Erythroblast (primary cell): ENCODE data around the gene WDR90.
"Not testable (repeated sequence)": the region's sequence is repeated elsewhere in the genome, so short reads cannot be mapped to it uniquely, and the experiment has no call there.

Experiments
- DNase-seq, 2 experiments: peaks; one replicate each; lab custom pipeline; 2025; lab: John Stamatoyannopoulos, UW
- GATA1 ChIP-seq: IDR thresholded peaks from 2 replicates; pipeline ENCODE4 v1.6.1; 2011; ENCODE audit warnings: low read depth, mild to moderate bottlenecking, control low read depth, low read length, moderate library complexity
- POLR2A ChIP-seq: IDR thresholded peaks from 2 replicates; pipeline ENCODE4 v1.6.1; 2011; ENCODE audit warnings: mild to moderate bottlenecking, low read length

The WDR90 gene

GRCh38 chr16:684071-684794, 35.1 kb downstream of the WDR90 start, which contains the start of gene JMJD8:
JMJD8 (minus strand) TSS chr16:684334; CDS start chr16:684319, 15 bp downstream.
- TF ChIP-seq POLR2A (peak; percentile 69), GATA1 (no peak)
- peak; percentile 97 to 98 for DNase-seq

- TF ChIP-seq GATA1 (no peak), POLR2A (no peak)
- peak in 1 of 2 experiments; percentile 30 for DNase-seq
These were observed 36.0 kb downstream of the WDR90 start for GRCh38 chr16:684961-685696.

DNA sequence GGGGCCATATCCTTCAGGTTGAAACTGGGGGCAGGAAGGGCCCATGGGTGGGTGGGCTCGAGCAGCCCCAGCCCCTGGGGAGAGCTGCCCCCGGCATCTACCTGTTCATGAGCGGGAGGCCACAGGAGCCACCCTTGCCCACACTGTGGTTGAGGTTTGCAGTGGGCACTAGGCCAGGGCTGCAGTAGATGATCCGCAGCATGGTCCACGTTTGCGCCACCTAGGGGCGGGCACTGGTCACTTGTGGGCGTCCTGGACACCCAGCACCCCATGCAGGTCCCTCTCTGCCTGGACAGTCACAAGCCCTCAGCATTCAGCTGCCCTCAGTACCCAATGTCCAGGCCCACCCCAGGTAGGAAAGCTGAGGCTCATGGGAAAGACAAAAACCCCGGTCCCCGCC, 36.8 kb downstream of the WDR90 start:
- DNase-seq = peak; percentile 64
- TF ChIP-seq GATA1 (no peak), POLR2A (no peak)

GRCh38 chr16:686459-687260, 37.5 kb downstream of the WDR90 start:
- TF ChIP-seq GATA1 (no peak), POLR2A (no peak)
- DNase-seq = no peak

DNA sequence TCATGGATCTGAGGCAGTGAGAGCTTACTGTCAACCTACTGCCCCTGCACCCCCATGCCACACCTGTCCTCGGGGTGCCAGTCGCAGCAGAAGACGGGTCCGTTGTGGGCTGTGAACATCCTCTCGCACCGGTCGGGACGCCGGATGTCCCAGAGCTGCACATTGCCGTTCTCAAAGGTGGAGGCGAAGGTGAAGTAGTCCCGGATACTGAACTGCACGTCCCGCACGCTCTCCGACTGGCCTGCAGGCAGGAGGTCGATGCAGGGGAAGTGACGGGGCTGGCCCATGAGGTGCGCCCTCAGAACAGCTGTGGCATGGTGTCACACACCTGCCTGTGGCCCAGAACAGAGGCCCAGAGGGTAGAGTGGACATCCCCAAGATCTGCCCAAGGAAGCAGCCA, 38.3 kb downstream of the WDR90 start:
- DNase-seq = no peak

DNA sequence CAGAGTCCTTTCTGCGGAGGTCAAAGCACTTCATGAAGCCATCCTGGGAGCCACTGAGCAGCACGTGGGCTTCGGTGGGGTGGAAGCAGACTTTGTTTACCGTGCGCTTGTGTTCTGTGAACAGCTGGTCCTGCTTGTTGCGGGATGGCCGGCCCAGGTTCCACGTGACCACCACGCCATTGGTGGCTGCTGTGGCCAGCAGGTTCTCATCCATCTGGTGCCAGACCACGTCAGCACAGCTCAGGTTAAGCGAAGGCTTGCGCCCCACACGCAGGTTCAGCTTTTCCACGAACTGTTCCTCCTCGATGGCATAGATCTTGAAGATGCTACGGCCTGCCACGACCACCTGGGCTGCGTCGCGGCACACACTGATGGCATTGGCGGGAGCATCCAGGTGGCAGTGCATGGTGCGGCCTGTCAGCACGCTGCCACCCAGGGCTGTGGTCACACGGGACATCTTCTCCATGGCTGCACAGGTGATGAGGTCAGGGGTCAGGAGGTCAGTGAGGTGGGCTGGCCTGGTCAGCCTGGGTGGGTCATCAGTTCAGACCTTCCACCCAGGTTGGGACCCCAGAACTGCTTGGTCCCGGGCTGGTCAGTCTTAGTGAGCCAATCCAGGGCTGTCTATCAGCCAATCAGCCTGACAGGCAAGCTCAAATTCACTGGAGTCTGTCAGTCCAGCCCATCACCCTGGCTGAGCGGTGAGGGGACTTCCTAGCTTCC, 40.2 kb downstream of the WDR90 start:
- TF ChIP-seq POLR2A = no peak
- TF ChIP-seq GATA1 = no peak
- DNase-seq = no peak

More for the DNA sequence above, 38.3 kb downstream of the WDR90 start:
- no peak for TF ChIP-seq GATA1
- TF ChIP-seq POLR2A = no peak

DNA sequence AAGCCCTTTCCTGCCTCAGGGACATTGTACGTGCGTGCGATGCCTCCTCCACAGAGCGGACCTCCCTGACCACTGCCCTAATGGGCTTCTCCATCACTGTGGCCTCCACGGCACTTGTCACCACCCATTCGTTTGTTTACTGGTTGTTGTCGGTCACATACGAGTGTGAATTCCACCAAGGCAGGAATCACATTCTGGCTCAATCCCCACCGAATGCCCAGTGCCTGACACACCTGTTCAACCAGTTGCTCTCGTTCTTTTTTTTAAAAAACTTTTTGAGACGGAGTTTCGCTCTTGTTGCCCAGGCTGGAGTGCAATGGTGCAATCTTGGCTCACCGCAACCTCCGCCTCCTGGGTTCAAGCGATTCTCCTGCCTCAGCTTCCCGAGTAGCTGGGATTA, 42.1 kb downstream of the WDR90 start:
- not testable (repeated sequence) for DNase-seq

DNA sequence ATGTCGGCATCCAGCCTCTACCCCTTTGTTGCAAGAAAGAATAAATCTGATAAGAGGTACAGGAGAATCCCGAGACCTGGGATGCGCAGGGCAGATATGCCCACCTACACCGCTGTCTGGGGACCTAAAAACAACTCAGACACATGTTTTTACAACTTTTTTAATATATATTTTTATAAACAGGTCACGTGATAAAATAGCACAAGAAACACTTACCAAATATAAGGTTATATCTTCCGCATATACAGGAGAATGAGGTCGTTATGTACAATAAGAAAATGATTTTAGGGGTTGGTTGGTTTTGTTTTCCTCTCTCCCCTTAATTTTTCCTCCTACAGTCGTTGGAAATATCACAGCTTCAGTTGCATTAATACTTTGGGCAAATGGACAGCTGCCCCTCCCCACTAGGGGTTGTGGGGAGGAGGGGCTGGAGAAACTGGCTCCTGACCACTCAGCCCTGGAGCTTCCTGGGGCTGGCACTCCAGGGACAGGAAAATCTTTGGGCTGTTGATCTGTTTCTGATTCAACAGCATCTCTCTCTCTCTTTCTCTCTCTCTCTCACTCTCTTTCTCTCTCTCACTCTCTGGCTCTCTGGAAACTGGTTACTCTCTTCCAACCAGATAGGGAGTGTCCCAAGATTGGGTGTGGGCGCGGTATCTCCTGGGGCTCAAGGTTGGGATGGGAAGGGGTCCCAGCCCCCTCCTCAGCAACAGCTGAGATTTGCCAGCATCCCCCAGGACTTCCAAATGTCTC, 43.4 kb downstream of the WDR90 start:
- TF ChIP-seq GATA1 = no peak
- no peak for TF ChIP-seq POLR2A
- no peak for DNase-seq

DNA sequence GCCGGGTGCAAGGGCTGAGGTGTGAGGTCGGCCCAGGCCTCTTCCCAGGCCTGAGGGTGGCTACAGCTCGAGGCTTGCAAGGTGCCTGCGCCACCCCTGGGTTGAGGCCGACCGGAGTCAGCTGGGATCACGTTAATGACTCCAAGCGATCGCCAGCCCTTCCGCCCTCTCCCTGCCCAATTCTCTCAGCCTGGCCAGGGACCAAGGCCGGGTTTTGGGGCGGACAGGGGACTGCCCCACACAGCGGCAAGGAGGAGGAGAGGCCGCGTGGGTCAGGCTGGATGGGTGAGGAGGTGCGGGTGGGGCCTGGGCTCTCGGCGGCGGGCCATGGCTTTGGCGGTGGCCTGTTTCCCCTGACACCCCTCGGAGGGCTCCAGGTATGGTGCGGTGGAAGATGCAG, 44.2 kb downstream of the WDR90 start:
- DNase-seq = no peak
- TF ChIP-seq GATA1 (no peak), POLR2A (no peak)

DNA sequence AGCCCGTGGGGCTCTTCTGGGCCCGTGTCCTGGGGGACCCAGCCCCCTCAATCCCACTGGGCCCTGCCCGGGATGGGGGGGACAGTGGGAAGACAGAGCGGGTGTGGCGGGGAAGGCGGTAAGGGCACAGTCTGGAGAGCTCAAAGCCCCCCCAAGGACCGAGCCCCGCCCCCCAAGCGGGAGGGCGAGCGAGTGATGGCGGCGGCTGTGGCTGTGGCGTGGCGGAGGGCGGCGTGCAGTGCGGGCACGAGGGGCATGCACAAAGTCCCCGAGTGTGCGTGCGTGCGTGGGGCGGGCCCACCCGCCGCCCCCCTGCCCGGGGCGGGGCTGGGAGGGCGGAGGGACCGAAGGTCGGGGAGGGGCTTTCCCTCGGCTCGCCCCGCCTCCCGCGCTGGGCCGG, 44.6 kb downstream of the WDR90 start:
- no peak for DNase-seq
- TF ChIP-seq POLR2A = no peak

GRCh38 chr16:694187-694862, 45.2 kb downstream of the WDR90 start:
- DNase-seq = no peak
- TF ChIP-seq POLR2A (no peak), GATA1 (no peak)

DNA sequence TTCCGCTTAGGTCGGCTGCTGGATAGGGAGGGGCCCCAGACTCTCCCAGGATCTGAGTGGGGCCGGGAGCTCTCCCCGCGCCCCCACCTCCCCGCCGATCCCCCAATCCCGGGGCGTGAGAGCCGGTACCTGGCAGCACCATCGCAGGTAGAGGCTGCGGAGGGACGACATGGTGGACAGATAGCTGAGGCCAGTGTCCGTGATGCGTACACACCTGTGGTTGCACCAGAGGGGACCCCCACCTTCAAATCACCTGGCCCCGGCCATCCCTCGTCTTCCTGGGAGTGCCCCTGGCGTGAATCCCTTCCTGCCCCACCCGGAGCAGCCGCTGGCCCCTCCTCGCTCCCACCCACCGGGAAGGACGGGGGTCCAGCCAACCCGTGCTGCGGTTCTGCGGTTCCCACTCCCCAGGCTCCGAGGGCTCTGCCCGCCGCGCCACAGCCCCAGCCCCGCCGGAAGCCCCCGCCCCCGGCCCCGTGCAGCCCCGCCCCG, 45.7 kb downstream of the WDR90 start:
- no peak for TF ChIP-seq POLR2A
- TF ChIP-seq GATA1 = no peak
- no peak for DNase-seq
